IPS-18c (cell line): ENCODE data around the gene IGSF3.
"Not testable (repeated sequence)": the region's sequence is repeated elsewhere in the genome, so short reads cannot be mapped to it uniquely, and the experiment has no call there.

Experiments
- H3K4me3 ChIP-seq: 2 replicates; pipeline ENCODE4 v1.7.0; 2013; ENCODE audit warnings: low read depth, mild to moderate bottlenecking, low read length, moderate library complexity; ENCODE audit not compliant: insufficient read depth
- H3K9me3 ChIP-seq: one replicate; pipeline ENCODE4 v1.6.1; 2013; ENCODE audit warnings: mild to moderate bottlenecking, low read length, moderate library complexity; ENCODE audit not compliant: control insufficient read depth, insufficient read depth

The IGSF3 gene

GRCh38 chr1:116578581-116578980, 89.0 kb downstream of the IGSF3 start:
- H3K9me3 ChIP-seq: no peaks in the 10 kb centered on the region
- no peak overlapping the region for H3K4me3 ChIP-seq

GRCh38 chr1:116577759-116578314, 89.7 kb downstream of the IGSF3 start:
- Histone ChIP-seq H3K9me3 (no peaks in the 10 kb centered on the region), H3K4me3 (no peak overlapping the region)

GRCh38 chr1:116574581-116575291, 92.8 kb downstream of the IGSF3 start:
- Histone ChIP-seq H3K9me3 (no peaks in the 10 kb centered on the region), H3K4me3 (no peak overlapping the region)

- H3K9me3 ChIP-seq: no peaks in the 10 kb centered on the region
- H3K4me3 ChIP-seq: no peak overlapping the region
Observed at GRCh38 chr1:116573431-116574095, 94.0 kb downstream of the IGSF3 start.

GRCh38 chr1:116572771-116573430, 94.6 kb downstream of the IGSF3 start:
- H3K9me3 ChIP-seq: no peaks in the 10 kb centered on the region

GRCh38 chr1:116572099-116572498, 95.4 kb downstream of the IGSF3 start:
- H3K4me3 ChIP-seq: no peak overlapping the region
- no peaks in the 10 kb centered on the region for H3K9me3 ChIP-seq

More at GRCh38 chr1:116572771-116573430, 94.6 kb downstream of the IGSF3 start:
- no peak overlapping the region for H3K4me3 ChIP-seq

- Histone ChIP-seq H3K4me3 (peak overlapping the region; percentile 83), H3K9me3 (no peaks in the 10 kb centered on the region)
Observed at GRCh38 chr1:116571215-116571919, 96.2 kb downstream of the IGSF3 start.

GRCh38 chr1:116570358-116571214, 96.9 kb downstream of the IGSF3 start, which contains the start of gene CD58:
TSS of gene CD58 (minus strand) at chr1:116571026. CDS start at chr1:116570972, 54 bp downstream.
- peak within 1 kb of the TSS; percentile 83 for H3K4me3 ChIP-seq
- H3K9me3 ChIP-seq: no peaks in the 10 kb centered on the region

GRCh38 chr1:116569776-116570357, 97.7 kb downstream of the IGSF3 start:
- Histone ChIP-seq H3K9me3 (no peaks in the 10 kb centered on the region), H3K4me3 (peak overlapping the region; percentile 83)

- H3K9me3 ChIP-seq: no peaks in the 10 kb centered on the region
- no peak overlapping the region for H3K4me3 ChIP-seq
Observed at GRCh38 chr1:116569381-116569670, 98.2 kb downstream of the IGSF3 start.

GRCh38 chr1:116568662-116569380, 98.7 kb downstream of the IGSF3 start:
- H3K9me3 ChIP-seq: no peaks in the 10 kb centered on the region
- no peak overlapping the region for H3K4me3 ChIP-seq

- Histone ChIP-seq H3K9me3 (no peaks in the 10 kb centered on the region), H3K4me3 (no peak overlapping the region)
Observed at GRCh38 chr1:116567790-116568661, 99.5 kb downstream of the IGSF3 start.

- no peak overlapping the region for H3K4me3 ChIP-seq
Observed at GRCh38 chr1:116565222-116565621, 102.3 kb downstream of the IGSF3 start.

GRCh38 chr1:116564426-116564825, 103.1 kb downstream of the IGSF3 start:
- H3K4me3 ChIP-seq: no peak overlapping the region

More at GRCh38 chr1:116565222-116565621, 102.3 kb downstream of the IGSF3 start:
- H3K9me3 ChIP-seq: no peaks in the 10 kb centered on the region

GRCh38 chr1:116562465-116562864, 105.1 kb downstream of the IGSF3 start:
- not testable (repeated sequence) for H3K4me3 ChIP-seq, H3K9me3 ChIP-seq

More at GRCh38 chr1:116564426-116564825, 103.1 kb downstream of the IGSF3 start:
- H3K9me3 ChIP-seq: no peaks in the 10 kb centered on the region
